ENCODE measurements around the gene IL22RA1.

DNA sequence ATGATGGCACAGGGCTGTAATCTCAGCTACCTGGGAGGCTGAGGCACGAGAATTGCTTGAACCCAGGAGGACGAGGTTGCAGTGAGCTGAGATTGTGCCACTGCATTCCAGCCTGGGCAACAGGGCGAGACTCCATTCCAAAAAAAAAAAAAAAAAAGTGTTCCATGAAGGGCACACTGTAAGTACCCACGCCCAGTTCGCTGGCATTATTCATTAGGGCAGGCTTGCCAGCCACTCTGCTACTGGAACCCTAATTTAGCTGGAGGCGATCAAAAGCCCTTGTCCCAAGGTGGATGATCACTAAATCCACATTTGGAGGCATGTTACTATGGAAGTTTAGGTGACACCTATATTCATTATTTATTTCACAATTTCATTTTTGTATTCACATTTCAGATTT, 39.1 kb upstream of the IL22RA1 start:
- TF ChIP-seq, protein P1, sequence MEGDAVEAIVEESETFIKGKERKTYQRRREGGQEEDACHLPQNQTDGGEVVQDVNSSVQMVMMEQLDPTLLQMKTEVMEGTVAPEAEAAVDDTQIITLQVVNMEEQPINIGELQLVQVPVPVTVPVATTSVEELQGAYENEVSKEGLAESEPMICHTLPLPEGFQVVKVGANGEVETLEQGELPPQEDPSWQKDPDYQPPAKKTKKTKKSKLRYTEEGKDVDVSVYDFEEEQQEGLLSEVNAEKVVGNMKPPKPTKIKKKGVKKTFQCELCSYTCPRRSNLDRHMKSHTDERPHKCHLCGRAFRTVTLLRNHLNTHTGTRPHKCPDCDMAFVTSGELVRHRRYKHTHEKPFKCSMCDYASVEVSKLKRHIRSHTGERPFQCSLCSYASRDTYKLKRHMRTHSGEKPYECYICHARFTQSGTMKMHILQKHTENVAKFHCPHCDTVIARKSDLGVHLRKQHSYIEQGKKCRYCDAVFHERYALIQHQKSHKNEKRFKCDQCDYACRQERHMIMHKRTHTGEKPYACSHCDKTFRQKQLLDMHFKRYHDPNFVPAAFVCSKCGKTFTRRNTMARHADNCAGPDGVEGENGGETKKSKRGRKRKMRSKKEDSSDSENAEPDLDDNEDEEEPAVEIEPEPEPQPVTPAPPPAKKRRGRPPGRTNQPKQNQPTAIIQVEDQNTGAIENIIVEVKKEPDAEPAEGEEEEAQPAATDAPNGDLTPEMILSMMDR (conservative IDR thresholded peaks at IDR 0.05), result no peak
- TF ChIP-seq ZFX (IDR thresholded peaks at IDR 0.05), result no peak

All from C4-2B (cell line).